GM23338 (cell line): ENCODE measurements around the gene SV2C. TPM values are rescaled to one million over a fixed set of nuclear protein-coding genes. Genes with fewer than 3 reads are reported as not detected.

Experiments used
- ATAC-seq: fragments of 200-7000 bp; cut with Tn5 transposase; 3 replicates; pipeline ENCODE4 v1.9.1; 2020
- DNase-seq: peaks from one replicate; pipeline ENCODE4 v3.0.0-alpha.2; 2015; ENCODE audit warnings: low spot score
- H2AFZ ChIP-seq: fragments of 200-600 bp; sonication (generic); 2 replicates; pipeline ENCODE4 v1.8.0; 2016; ENCODE audit warnings: antibody characterized with exemption, mild to moderate bottlenecking, moderate library complexity
- H3F3A ChIP-seq: fragments of 200-600 bp; sonication (generic); replicated peaks from 2 replicates; pipeline ENCODE4 v1.8.0; 2017; ENCODE audit warnings: antibody characterized with exemption, mixed run types, low read depth
- H3K27ac ChIP-seq: fragments of 200-600 bp; sonication (generic); 2 replicates; pipeline ENCODE4 v1.6.1; 2016; ENCODE audit warnings: low read depth
- H3K27me3 ChIP-seq: fragments of 200-600 bp; sonication (generic); 2 replicates; pipeline ENCODE4 v1.8.0; 2016; ENCODE audit warnings: mild to moderate bottlenecking, mixed run types, moderate library complexity; ENCODE audit not compliant: insufficient read depth
- H3K36me3 ChIP-seq: fragments of 200-600 bp; sonication (generic); 2 replicates; pipeline ENCODE4 v1.8.0; 2016; ENCODE audit warnings: mild to moderate bottlenecking; ENCODE audit not compliant: insufficient read depth
- H3K4me1 ChIP-seq: fragments of 200-600 bp; sonication (generic); 2 replicates; pipeline ENCODE4 v1.8.0; 2016; ENCODE audit warnings: mild to moderate bottlenecking, moderate library complexity; ENCODE audit not compliant: insufficient read depth
- H3K4me2 ChIP-seq: fragments of 200-600 bp; sonication (generic); 2 replicates; pipeline ENCODE4 v1.7.1; 2017; ENCODE audit warnings: mixed run types
- H3K4me3 ChIP-seq: fragments of 200-600 bp; sonication (generic); 2 replicates; pipeline ENCODE4 v1.6.1; 2016; ENCODE audit warnings: mixed run types
- H3K79me2 ChIP-seq: fragments of 200-600 bp; sonication (generic); replicated peaks from 2 replicates; pipeline ENCODE4 v1.8.0; 2017; ENCODE audit warnings: mild to moderate bottlenecking; ENCODE audit not compliant: insufficient read depth
- H3K9me2 ChIP-seq: fragments of 200-600 bp; sonication (generic); 2 replicates; pipeline ENCODE4 v1.8.0; 2017; ENCODE audit not compliant: insufficient read depth
- H4K20me1 ChIP-seq: fragments of 200-600 bp; sonication (generic); replicated peaks from 2 replicates; pipeline ENCODE4 v1.8.0; 2017; ENCODE audit warnings: mild to moderate bottlenecking; ENCODE audit not compliant: insufficient read depth
- H3K27ac Mint-ChIP-seq: 2 replicates; pipeline ENCODE4 v1.8.0; 2020; ENCODE audit warnings: inconsistent platforms, mild to moderate bottlenecking, moderate library complexity, mixed read lengths
- H3K27me3 Mint-ChIP-seq: 3 replicates; pipeline ENCODE4 v1.8.0; 2022; ENCODE audit warnings: low read depth, mild to moderate bottlenecking, moderate library complexity, mixed read lengths, inconsistent platforms; ENCODE audit not compliant: insufficient read depth, poor library complexity
- H3K36me3 Mint-ChIP-seq: 3 replicates; pipeline ENCODE4 v1.8.0; 2021; ENCODE audit warnings: low read depth, mild to moderate bottlenecking, inconsistent platforms, moderate library complexity, mixed read lengths
- H3K4me1 Mint-ChIP-seq: 3 replicates; pipeline ENCODE4 v1.8.0; 2020; ENCODE audit warnings: mild to moderate bottlenecking, inconsistent platforms, mixed read lengths
- H3K4me3 Mint-ChIP-seq: 3 replicates; pipeline ENCODE4 v1.8.0; 2021; ENCODE audit warnings: moderate library complexity, mild to moderate bottlenecking, inconsistent platforms, mixed read lengths
- H3K9me3 Mint-ChIP-seq: 3 replicates; pipeline ENCODE4 v1.8.0; 2020; ENCODE audit warnings: moderate library complexity, mild to moderate bottlenecking, inconsistent platforms, mixed read lengths
- CREB1 ChIP-seq: fragments of 250-450 bp; sonication (Bioruptor Pico); IDR thresholded peaks from 2 replicates; pipeline ENCODE4 v1.5.0; 2020; ENCODE audit warnings: low read depth, mild to moderate bottlenecking, moderate library complexity
- CTCF ChIP-seq, 2 experiments: fragments of 200-600 bp in 1 of 2; sonication (generic) in 1 of 2; conservative IDR thresholded peaks; 2 replicates each; pipeline versions ENCODE4 v1.5.1 to v1.6.1; 2016 to 2017; ENCODE audit warnings: antibody characterized with exemption in 2 of 2, low read depth in 2 of 2, mild to moderate bottlenecking in 2 of 2, moderate library complexity in 1 of 2
- ETS1 ChIP-seq: IDR thresholded peaks from 2 replicates; pipeline ENCODE4 v1.6.1; 2016; ENCODE audit warnings: antibody characterized with exemption
- EZH2 ChIP-seq: fragments of 200-600 bp; sonication (generic); IDR thresholded peaks from one replicate; pipeline ENCODE4 v1.8.0; 2017; ENCODE audit warnings: antibody characterized with exemption, mild to moderate bottlenecking, low read depth; ENCODE audit not compliant: unreplicated experiment
- EZH2phosphoT487 ChIP-seq: fragments of 200-600 bp; sonication (generic); IDR thresholded peaks from one replicate; pipeline ENCODE4 v1.8.1; 2018; ENCODE audit warnings: antibody characterized with exemption; ENCODE audit not compliant: unreplicated experiment
- JUNB ChIP-seq: IDR thresholded peaks from one replicate; pipeline ENCODE4 v1.6.1; 2016; ENCODE audit warnings: antibody characterized with exemption; ENCODE audit not compliant: unreplicated experiment
- NANOG ChIP-seq: IDR thresholded peaks from 2 replicates; pipeline ENCODE4 v1.6.1; 2016; ENCODE audit warnings: antibody characterized with exemption, borderline replicate concordance
- POLR2AphosphoS5 ChIP-seq: IDR thresholded peaks from 2 replicates; pipeline ENCODE4 v1.6.1; 2016; ENCODE audit warnings: antibody characterized with exemption, low read depth
- REST ChIP-seq: IDR thresholded peaks from one replicate; pipeline ENCODE4 v1.6.1; 2018; ENCODE audit warnings: antibody characterized with exemption; ENCODE audit not compliant: unreplicated experiment
- STAT1 ChIP-seq: IDR thresholded peaks from one replicate; pipeline ENCODE4 v1.6.1; 2016; ENCODE audit warnings: antibody characterized with exemption; ENCODE audit not compliant: unreplicated experiment
- ZNF114 ChIP-seq: fragments of 250-450 bp; sonication (Bioruptor Pico); IDR thresholded peaks from 2 replicates; pipeline ENCODE4 v1.5.0; 2020; ENCODE audit warnings: mild to moderate bottlenecking, moderate library complexity
- ZNF331 ChIP-seq: fragments of 250-450 bp; sonication (Bioruptor Pico); IDR thresholded peaks from 2 replicates; pipeline ENCODE4 v1.5.0; 2020; ENCODE audit warnings: low read depth, mild to moderate bottlenecking, moderate library complexity
- ZNF462 ChIP-seq: fragments of 250-450 bp; sonication (Bioruptor Pico); IDR thresholded peaks from 2 replicates; pipeline ENCODE4 v1.5.0; 2020; ENCODE audit warnings: mild to moderate bottlenecking, moderate library complexity
- polyA plus RNA-seq: library from polyadenylated mRNA; unstranded; fragments of >200 nt; fragmentation: Nextera tagmentation; extraction: Ambion mirVana; gene quantifications from 2 replicates; pipeline ENCODE4 v1.2.1, GENCODE V29; 2016
- total RNA-seq: library from RNA; depleted of rRNA; stranded (reverse); fragments of >200 nt; shearing (Covaris generic); gene quantifications from 2 replicates; pipeline ENCODE4 v1.2.3, GENCODE V29; 2014

Gene SV2C
- total and polyA plus RNA-seq, 2 experiments from 2014 or later, result 0.05 to 0.07 TPM

GRCh38 chr5:76229900-76230299 lies 146.7 kb downstream of the SV2C start:
- no peaks in the 10 kb centered on the region for H4K20me1 ChIP-seq
- no peak for TF ChIP-seq STAT1
- no peak for TF ChIP-seq ZNF462 (CRISPR knock-in tag)
- TF ChIP-seq CTCF (conservative IDR thresholded peaks at IDR 0.05; ENCODE audit: low read depth in 2 of 2), result no peak
- TF ChIP-seq ZNF114 (CRISPR knock-in tag), result no peak
- TF ChIP-seq EZH2phosphoT487, result no peak
- no peak for TF ChIP-seq REST
- TF ChIP-seq NANOG, result no peak
- no peak for TF ChIP-seq POLR2AphosphoS5
- no peak for TF ChIP-seq ZNF331
- no peak for TF ChIP-seq ETS1
- no peak for TF ChIP-seq EZH2
- no peak for TF ChIP-seq CREB1
- TF ChIP-seq JUNB, result no peak
- no peak overlapping the region for H3K4me3 Mint-ChIP-seq
- H3K79me2 ChIP-seq, result no peaks in the 10 kb centered on the region
- no peak overlapping the region for H3K27ac Mint-ChIP-seq
- H3K27me3 Mint-ChIP-seq, result no peaks in the 10 kb centered on the region
- H3K27me3 ChIP-seq, result no peaks in the 10 kb centered on the region
- ATAC-seq, result no peak
- H3K36me3 Mint-ChIP-seq, result no peaks in the 10 kb centered on the region
- no peak overlapping the region for H3K4me3 ChIP-seq
- no peaks in the 10 kb centered on the region for H3F3A ChIP-seq
- peaks cover 13% of the 10 kb centered on the region for H3K4me1 Mint-ChIP-seq
- DNase-seq, result no peak
- no peaks in the 10 kb centered on the region for H3K36me3 ChIP-seq
- no peak overlapping the region for H3K4me2 ChIP-seq
- no peak overlapping the region for H3K27ac ChIP-seq
- no peaks in the 10 kb centered on the region for H3K9me3 Mint-ChIP-seq
- 0 out of 2 replicates have a peak, but pooled peaks cover 3% of the 10 kb centered on the region for H3K4me1 ChIP-seq
- H2AFZ ChIP-seq, result no peak overlapping the region
- H3K9me2 ChIP-seq, result peaks cover 10% of the 10 kb centered on the region
